ENCODE measurements around the gene CTDSP2.

- TF ChIP-seq POLR2A (IDR thresholded peaks at IDR 0.05) (no peak), CTCF (IDR thresholded peaks at IDR 0.05) (no peak)
These were observed 49.5 kb downstream of the CTDSP2 start for GRCh38 chr12:57796996-57797395.

Measured in upper lobe of left lung (tissue), 4 donors.